Gastrocnemius medialis (tissue), 4 donors: ENCODE results near the gene UTP4. TPM values are rescaled to one million over a fixed set of nuclear protein-coding genes. Genes with fewer than 3 reads are reported as not detected.
"Not testable (repeated sequence)": the region's sequence is repeated elsewhere in the genome, so short reads cannot be mapped to it uniquely, and the experiment has no call there.

Experiments used
- ATAC-seq, 2 donors: fragments of 150-250 bp; one replicate each; pipeline ENCODE4 v1.9.1; 2016
- DNase-seq, 2 donors: peaks; one replicate each; pipeline ENCODE4 v3.0.0-alpha.2; 2019
- H3K27ac ChIP-seq, 4 donors: fragments of 200-600 bp; sonication (generic); 1 replicate in 1 of 4; 2 replicates in 3 of 4; pipeline ENCODE4 v1.5.1; 2016 to 2018; ENCODE audit warnings: mild to moderate bottlenecking in 2 of 4, moderate library complexity in 1 of 4
- H3K27me3 ChIP-seq, 3 donors: fragments of 200-600 bp; sonication (generic) in 2 of 3; 1 replicate in 1 of 3; 2 replicates in 2 of 3; pipeline versions ENCODE4 v1.5.1 to v1.6.0; 2016 to 2019; ENCODE audit warnings: mild to moderate bottlenecking in 1 of 3, moderate library complexity in 1 of 3
- H3K36me3 ChIP-seq, 2 donors: fragments of 200-600 bp; sonication (generic) in 1 of 2; one replicate each; pipeline ENCODE4 v1.5.1; 2017 to 2018
- H3K4me1 ChIP-seq, 2 donors: fragments of 200-600 bp; sonication (generic) in 1 of 2; one replicate each; pipeline ENCODE4 v1.5.1; 2016 to 2017; ENCODE audit warnings: mild to moderate bottlenecking in 2 of 2
- H3K4me3 ChIP-seq, 4 donors: fragments of 200-600 bp; sonication (generic) in 3 of 4; 1 replicate in 1 of 4; 2 replicates in 3 of 4; pipeline ENCODE4 v1.5.1; 2016 to 2019; ENCODE audit warnings: mild to moderate bottlenecking in 2 of 4
- H3K9me3 ChIP-seq, 3 donors: fragments of 200-600 bp; sonication (generic) in 2 of 3; 1 replicate in 1 of 3; 2 replicates in 2 of 3; pipeline ENCODE4 v1.5.1; 2016 to 2019
- POLR2A ChIP-seq, 2 donors: fragments of 450-650 bp; IDR thresholded peaks; one replicate each; pipeline ENCODE4 v1.6.1; 2017; ENCODE audit warnings: antibody characterized with exemption in 2 of 2, mild to moderate bottlenecking in 2 of 2, moderate library complexity in 2 of 2
- in situ Hi-C, 4 donors: fragments of 200-750 bp; cut with MboI; loops; one replicate each; pipeline versions ENCODE4 v1.15.0 to v1.8.0; 2017; ENCODE audit warnings: low sequenced_read_pairs in 4 of 4
- intact Hi-C: fragments of 100-400 bp; cut with DNase I; formaldehyde crosslinking; loops from one replicate; pipeline ENCODE4 v1.15.1; 2023; ENCODE audit warnings: low total_unique reads
- total RNA-seq, 4 donors: library from RNA; depleted of rRNA; stranded (reverse); fragments of >200 nt; gene quantifications; one replicate each; pipeline versions ENCODE4 v1.1.0 to v1.2.3, GENCODE V29; 2016
- TF ChIP-seq, protein P1 (sequence below), 5 experiments: fragments of 450-650 bp in 3 of 5; fragments of 200-600 bp in 2 of 5; sonication (generic) in 2 of 5; IDR thresholded peaks in 4 of 5; conservative IDR thresholded peaks in 1 of 5; 1 replicate in 4 of 5; 2 replicates in 1 of 5; pipeline ENCODE4 v1.5.1; 2016 to 2019; ENCODE audit warnings: antibody characterized with exemption in 5 of 5, mild to moderate bottlenecking in 3 of 5, moderate library complexity in 3 of 5

The UTP4 gene
- total RNA-seq, 4 donors from 2014 or later: 33.1 to 44.2 (median 35.5) TPM

DNA sequence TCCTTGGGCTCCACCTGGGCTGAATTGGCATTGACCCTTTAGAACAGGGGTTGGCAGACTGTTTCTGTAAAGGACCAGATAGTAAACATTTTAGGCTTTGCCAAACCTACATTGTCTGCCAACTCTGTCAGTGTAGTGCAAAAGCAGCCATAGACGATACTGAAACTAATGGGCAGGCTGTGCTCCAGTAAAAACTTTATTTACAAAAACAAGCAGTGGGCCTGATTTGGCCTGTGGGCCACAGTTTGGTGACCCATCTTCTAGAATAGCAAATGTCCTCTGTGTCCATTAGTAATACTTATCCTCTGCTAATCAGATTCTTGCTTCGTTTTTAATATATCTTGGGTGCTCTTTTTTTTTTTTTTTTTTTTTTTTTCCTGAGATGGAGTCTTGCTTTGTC is 6.2 kb downstream of the UTP4 start:
- intact Hi-C loops: no loop called here
- no peak for ATAC-seq
- in situ Hi-C loops: no loop called here

DNA sequence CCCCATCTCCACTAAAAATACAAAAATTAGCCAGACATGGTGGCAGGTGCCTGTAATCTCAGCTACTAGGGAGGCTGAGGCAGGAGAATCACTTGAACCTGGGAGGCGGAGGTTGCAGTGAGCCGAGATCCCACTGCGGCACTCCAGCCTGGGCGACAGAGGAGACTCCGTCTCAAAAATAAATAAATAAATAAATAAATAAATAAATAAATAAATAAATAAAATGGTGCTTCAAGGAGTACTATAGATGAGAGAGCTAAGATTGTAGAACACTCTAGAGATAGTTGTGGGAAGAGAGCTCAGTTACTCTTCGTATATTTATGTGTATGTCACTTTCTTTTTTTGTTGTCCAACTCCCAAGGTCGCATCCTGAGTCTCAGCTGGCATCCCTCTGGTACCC is 7.0 kb downstream of the UTP4 start:
- peaks cover 5 to 73% of the 10 kb centered on the region in 2 donors for H3K36me3 ChIP-seq
- H3K4me3 ChIP-seq, intact Hi-C loops, DNase-seq, ATAC-seq, H3K9me3 ChIP-seq, in situ Hi-C loops, H3K27ac ChIP-seq, H3K4me1 ChIP-seq, H3K27me3 ChIP-seq: not testable (repeated sequence)

More for the DNA sequence above, 6.2 kb downstream of the UTP4 start:
- no peak for DNase-seq
- Histone ChIP-seq H3K36me3 (peaks cover 4 to 64% of the 10 kb centered on the region in 2 donors), H3K4me1 (peaks cover 6 to 8% of the 10 kb centered on the region in 2 donors), H3K9me3 (no peaks in the 10 kb centered on the region), H3K27ac (no peak overlapping the region), H3K27me3 (no peaks in the 10 kb centered on the region), H3K4me3 (no peak overlapping the region)
- no peak for TF ChIP-seq POLR2A (IDR thresholded peaks at IDR 0.05)
- TF ChIP-seq, protein P1, sequence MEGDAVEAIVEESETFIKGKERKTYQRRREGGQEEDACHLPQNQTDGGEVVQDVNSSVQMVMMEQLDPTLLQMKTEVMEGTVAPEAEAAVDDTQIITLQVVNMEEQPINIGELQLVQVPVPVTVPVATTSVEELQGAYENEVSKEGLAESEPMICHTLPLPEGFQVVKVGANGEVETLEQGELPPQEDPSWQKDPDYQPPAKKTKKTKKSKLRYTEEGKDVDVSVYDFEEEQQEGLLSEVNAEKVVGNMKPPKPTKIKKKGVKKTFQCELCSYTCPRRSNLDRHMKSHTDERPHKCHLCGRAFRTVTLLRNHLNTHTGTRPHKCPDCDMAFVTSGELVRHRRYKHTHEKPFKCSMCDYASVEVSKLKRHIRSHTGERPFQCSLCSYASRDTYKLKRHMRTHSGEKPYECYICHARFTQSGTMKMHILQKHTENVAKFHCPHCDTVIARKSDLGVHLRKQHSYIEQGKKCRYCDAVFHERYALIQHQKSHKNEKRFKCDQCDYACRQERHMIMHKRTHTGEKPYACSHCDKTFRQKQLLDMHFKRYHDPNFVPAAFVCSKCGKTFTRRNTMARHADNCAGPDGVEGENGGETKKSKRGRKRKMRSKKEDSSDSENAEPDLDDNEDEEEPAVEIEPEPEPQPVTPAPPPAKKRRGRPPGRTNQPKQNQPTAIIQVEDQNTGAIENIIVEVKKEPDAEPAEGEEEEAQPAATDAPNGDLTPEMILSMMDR (IDR thresholded peaks at IDR 0.05 in 4 of 5, conservative IDR thresholded peaks at IDR 0.05 in 1 of 5): no peak

DNA sequence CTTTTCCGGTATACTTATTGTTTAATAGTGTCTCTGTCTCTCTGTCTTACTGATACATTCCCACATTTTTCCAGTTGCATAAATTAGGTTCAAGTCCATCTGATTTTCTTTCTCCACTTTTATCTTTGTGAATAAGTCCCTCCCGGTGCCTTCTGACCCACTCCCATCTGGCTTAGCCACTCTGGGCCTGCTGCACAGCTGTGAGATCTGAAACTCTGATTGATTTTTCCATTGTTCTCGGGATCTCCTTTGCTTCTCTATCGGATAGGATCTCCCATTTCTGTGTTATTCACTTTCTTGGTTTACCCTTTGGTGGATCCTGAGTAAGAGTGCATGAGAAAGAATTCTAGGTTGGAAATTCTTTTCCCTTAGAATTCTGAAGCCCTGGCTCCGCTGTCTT is 8.6 kb downstream of the UTP4 start:
- TF ChIP-seq, protein P1 (IDR thresholded peaks at IDR 0.05 in 4 of 5, conservative IDR thresholded peaks at IDR 0.05 in 1 of 5): no peak
- TF ChIP-seq POLR2A (IDR thresholded peaks at IDR 0.05): no peak
- DNase-seq (no peak), ATAC-seq (no peak)
- H3K4me1 ChIP-seq: peaks cover 0 to 9% of the 10 kb centered on the region in 2 donors
- H3K4me3 ChIP-seq: no peak overlapping the region
- no peaks in the 10 kb centered on the region for H3K9me3 ChIP-seq
- peaks cover 5 to 86% of the 10 kb centered on the region in 2 donors for H3K36me3 ChIP-seq
- no peaks in the 10 kb centered on the region for H3K27me3 ChIP-seq
- intact Hi-C loops (no loop called here), in situ Hi-C loops (no loop called here)
- no peak overlapping the region for H3K27ac ChIP-seq

DNA sequence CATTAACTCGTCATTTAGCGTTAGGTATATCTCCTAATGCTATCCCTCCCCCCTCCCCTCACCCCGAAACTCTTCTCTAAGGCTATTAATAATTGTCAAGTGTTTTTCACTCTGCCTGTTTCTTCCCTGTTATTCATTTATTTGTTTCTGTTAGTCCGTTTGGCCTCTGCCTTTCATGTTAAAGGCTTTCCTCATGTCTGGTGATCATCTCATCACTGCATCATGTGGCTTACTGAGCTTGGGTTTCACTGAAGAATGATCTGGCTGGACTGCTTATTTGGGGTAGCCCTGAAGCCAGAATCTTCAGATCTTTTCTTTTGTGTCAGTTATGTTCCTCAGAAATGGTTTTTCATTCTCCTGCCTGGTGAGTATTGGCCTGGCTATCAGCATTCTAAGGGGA is 9.5 kb downstream of the UTP4 start:
- Histone ChIP-seq H3K9me3 (no peaks in the 10 kb centered on the region), H3K4me1 (peaks cover 0 to 9% of the 10 kb centered on the region in 2 donors), H3K36me3 (peaks cover 5 to 81% of the 10 kb centered on the region in 2 donors), H3K4me3 (no peak overlapping the region), H3K27ac (no peak overlapping the region), H3K27me3 (no peaks in the 10 kb centered on the region)
- intact Hi-C loops (no loop called here), in situ Hi-C loops (no loop called here)
- DNase-seq (no peak), ATAC-seq (no peak)
- TF ChIP-seq POLR2A (IDR thresholded peaks at IDR 0.05): no peak

DNA sequence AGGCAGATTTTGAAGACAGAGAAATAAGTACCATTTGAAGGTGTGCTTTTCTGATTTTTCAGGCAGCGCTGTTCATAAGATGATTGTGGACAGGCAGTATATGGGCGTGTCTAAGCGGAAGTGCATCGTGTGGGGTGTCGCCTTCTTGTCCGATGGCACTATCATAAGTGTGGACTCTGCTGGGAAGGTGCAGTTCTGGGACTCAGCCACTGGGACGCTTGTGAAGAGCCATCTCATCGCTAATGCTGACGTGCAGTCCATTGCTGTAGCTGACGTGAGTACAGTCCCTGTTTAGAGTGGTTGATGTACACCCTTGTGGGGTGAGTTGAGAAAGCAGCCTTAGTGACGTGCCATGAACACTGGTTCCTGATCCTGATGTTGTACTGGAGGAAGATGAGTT is 10.7 kb downstream of the UTP4 start:
- intact Hi-C loops: no loop called here
- TF ChIP-seq POLR2A (IDR thresholded peaks at IDR 0.05): no peak
- TF ChIP-seq, protein P1 (IDR thresholded peaks at IDR 0.05 in 4 of 5, conservative IDR thresholded peaks at IDR 0.05 in 1 of 5): no peak
- in situ Hi-C loops: no loop called here
- no peak for ATAC-seq
- no peak overlapping the region for H3K27ac ChIP-seq
- H3K4me3 ChIP-seq: no peak overlapping the region
- no peaks in the 10 kb centered on the region for H3K9me3 ChIP-seq
- no peaks in the 10 kb centered on the region for H3K27me3 ChIP-seq
- H3K36me3 ChIP-seq: peaks cover 5 to 70% of the 10 kb centered on the region in 2 donors
- no peak for DNase-seq
- peaks cover 0 to 9% of the 10 kb centered on the region in 2 donors for H3K4me1 ChIP-seq

DNA sequence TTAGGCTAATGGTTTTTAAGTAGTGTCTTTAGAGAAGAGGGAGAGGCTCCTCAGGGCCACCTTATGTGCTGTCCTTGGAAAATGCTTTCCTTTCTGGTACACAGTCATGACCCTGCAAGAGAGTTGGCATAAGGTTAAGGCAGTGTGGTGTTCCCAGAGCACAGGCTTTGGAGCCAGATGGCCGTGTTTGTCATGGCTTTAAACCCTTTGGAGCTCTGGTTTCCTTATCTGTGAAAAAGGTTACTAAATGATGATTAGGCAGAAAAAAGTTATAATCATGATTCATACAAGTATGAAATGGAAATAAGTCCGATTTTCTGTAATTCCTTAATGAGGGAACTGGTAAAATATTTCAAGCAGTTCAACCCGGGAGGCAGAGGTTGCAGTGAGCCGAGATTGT is 13.2 kb downstream of the UTP4 start:
- Histone ChIP-seq H3K4me3 (no peak overlapping the region), H3K27me3 (no peaks in the 10 kb centered on the region), H3K27ac (peak overlapping the region; percentile 32 to 77 (median 55)), H3K4me1 (peaks cover 0 to 9% of the 10 kb centered on the region in 2 donors), H3K9me3 (no peaks in the 10 kb centered on the region), H3K36me3 (peaks cover 5 to 63% of the 10 kb centered on the region in 2 donors)
- intact Hi-C loops: no loop called here
- in situ Hi-C loops: no loop called here
- DNase-seq: peak in 1 of 2 donors; percentile 53
- TF ChIP-seq, protein P1 (IDR thresholded peaks at IDR 0.05 in 4 of 5, conservative IDR thresholded peaks at IDR 0.05 in 1 of 5): no peak
- no peak for TF ChIP-seq POLR2A (IDR thresholded peaks at IDR 0.05)
- peak; percentile 83 to 97 for ATAC-seq

DNA sequence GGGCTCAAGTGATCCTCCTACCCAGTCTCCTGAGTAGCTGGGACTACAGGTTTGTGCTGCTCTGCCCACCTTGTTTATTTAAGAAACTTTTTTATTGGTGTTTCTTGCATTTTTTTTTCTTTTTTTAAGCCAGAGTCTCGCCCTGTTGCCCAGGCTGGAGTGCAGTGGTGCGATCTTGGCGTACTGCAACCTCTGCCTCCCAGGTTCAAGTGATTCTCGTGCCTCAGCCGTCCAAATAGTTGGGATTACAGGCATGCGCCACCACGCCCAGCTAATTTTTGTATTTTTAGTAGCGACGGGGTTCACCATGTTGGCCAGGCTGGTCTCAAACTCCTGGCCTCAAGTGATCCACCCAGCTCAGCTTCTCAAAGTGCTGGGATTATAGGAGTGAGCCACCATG is 17.2 kb downstream of the UTP4 start:
- not testable (repeated sequence) for DNase-seq, H3K27ac ChIP-seq, H3K9me3 ChIP-seq, H3K4me3 ChIP-seq, ATAC-seq, H3K4me1 ChIP-seq, H3K27me3 ChIP-seq
- H3K36me3 ChIP-seq: peaks cover 0 to 69% of the 10 kb centered on the region in 2 donors
- in situ Hi-C loops: loop anchor here (5.0 to 25.0 kb wide), 3 partner anchors 135 to 138 kb away; no protein-coding TSS in a partner anchor
- intact Hi-C loops: loop anchor here (1.0 kb wide), 1 partner anchor 138 kb away; no protein-coding TSS in a partner anchor
